ENCODE data around the gene ZNF530.

GRCh38 chr19:57560049-57560491 is 39.6 kb upstream of the ZNF530 start:
- TF ChIP-seq CTCF (IDR thresholded peaks at IDR 0.05; ENCODE audit: insufficient read depth, low read length) (no peak), POLR2AphosphoS5 (IDR thresholded peaks at IDR 0.05; ENCODE audit: low read depth) (no peak), GABPA (IDR thresholded peaks at IDR 0.05; ENCODE audit: low read depth) (no peak), REST (IDR thresholded peaks at IDR 0.05; ENCODE audit: insufficient replicate concordance, low read depth) (no peak)

Measured in HL-60 (cell line).